NCI-H2029 treated with DMSO at 0.1 percent for 48 hours (cell line): Measurements from ENCODE around the gene ITGB6.

ENCODE experiments used
- DNase-seq: peaks from one replicate; lab custom pipeline; 2025; lab: John Stamatoyannopoulos, UW

Gene ITGB6

GRCh38 chr2:160199683-160200389 lies at the start of gene ITGB6:
Gene ITGB6, minus strand, starts transcription at chr2:160200272. Its CDS starts 209 bp downstream, at chr2:160200063.
- DNase-seq: no peak

GRCh38 chr2:160247296-160248035 lies 47.4 kb upstream of the ITGB6 start:
- no peak for DNase-seq

GRCh38 chr2:160246356-160246755 lies 46.3 kb upstream of the ITGB6 start:
- DNase-seq: no peak

- no peak for DNase-seq
These were observed 45.6 kb upstream of the ITGB6 start for GRCh38 chr2:160245614-160246155.

- no peak for DNase-seq
These were observed 43.0 kb upstream of the ITGB6 start for GRCh38 chr2:160242893-160243564.

GRCh38 chr2:160241251-160242137 lies 41.4 kb upstream of the ITGB6 start:
- DNase-seq: peak; percentile 35

GRCh38 chr2:160239436-160239835 lies 39.4 kb upstream of the ITGB6 start:
- no peak for DNase-seq

GRCh38 chr2:160238392-160238791 lies 38.3 kb upstream of the ITGB6 start:
- no peak for DNase-seq

GRCh38 chr2:160232905-160233475 lies 32.9 kb upstream of the ITGB6 start:
- DNase-seq: no peak

GRCh38 chr2:160229591-160229990 lies 29.5 kb upstream of the ITGB6 start:
- no peak for DNase-seq

- no peak for DNase-seq
These were observed 28.3 kb upstream of the ITGB6 start for GRCh38 chr2:160228141-160228917.

GRCh38 chr2:160227293-160227915 lies 27.3 kb upstream of the ITGB6 start:
- DNase-seq: no peak

- DNase-seq: no peak
These were observed 26.3 kb upstream of the ITGB6 start for GRCh38 chr2:160226367-160226766.

- DNase-seq: peak; percentile 39
These were observed 25.6 kb upstream of the ITGB6 start for GRCh38 chr2:160225722-160226121.

- no peak for DNase-seq
These were observed 24.4 kb upstream of the ITGB6 start for GRCh38 chr2:160224507-160224906.

GRCh38 chr2:160224060-160224459 lies 24.0 kb upstream of the ITGB6 start:
- no peak for DNase-seq

- DNase-seq: no peak
These were observed 23.5 kb upstream of the ITGB6 start for GRCh38 chr2:160223560-160223959.

GRCh38 chr2:160222546-160223283 lies 22.6 kb upstream of the ITGB6 start:
- no peak for DNase-seq
